PC-9 (cell line): ENCODE measurements around the gene LRP8.

Source experiments
- CTCF ChIP-seq: fragments of 200-600 bp; sonication (generic); conservative IDR thresholded peaks from 2 replicates; pipeline ENCODE4 v1.6.1; 2017; ENCODE audit warnings: mixed run types, antibody characterized with exemption, mild to moderate bottlenecking, moderate library complexity
- EZH2 ChIP-seq: fragments of 200-600 bp; sonication (generic); IDR thresholded peaks from 2 replicates; pipeline ENCODE4 v1.8.0; 2017; ENCODE audit warnings: antibody characterized with exemption, low read depth

- TF ChIP-seq CTCF (no peak), EZH2 (no peak)
These were observed 33.7 kb upstream of the LRP8 start for GRCh38 chr1:53361541-53361961.
